Measurements from ENCODE around the gene MCTP1.

Gene MCTP1

DNA sequence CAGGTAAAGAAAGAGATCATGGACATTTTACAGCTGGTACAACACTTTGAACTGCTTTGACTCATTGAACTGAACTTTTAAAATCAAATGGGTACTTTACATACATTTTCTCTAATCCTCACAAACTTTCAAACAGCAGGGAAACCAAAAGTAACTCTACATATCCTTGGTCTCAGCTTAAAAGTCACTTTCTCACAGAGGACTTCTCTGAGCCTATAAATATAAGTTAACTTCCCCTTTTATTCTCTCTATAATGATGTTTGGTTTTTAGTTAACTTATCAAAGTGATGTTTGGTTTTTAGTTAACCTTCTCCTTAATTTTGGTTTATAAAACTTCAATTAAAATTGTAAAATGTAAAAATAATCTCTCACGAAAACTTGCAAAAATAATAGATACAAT lies 209.8 kb downstream of the MCTP1 start:
- H3K79me2 ChIP-seq (ENCODE audit: low read length): no peaks in the 10 kb centered on the region
- no peak overlapping the region for H2AFZ ChIP-seq (ENCODE audit: low read length)
- no peak overlapping the region for H3K4me2 ChIP-seq (ENCODE audit: low read depth, low read length)
- H3K9me3 ChIP-seq (replicated peaks; ENCODE audit: insufficient read depth, low read length): no peaks in the 10 kb centered on the region
- no peak overlapping the region for H3K4me3 ChIP-seq (ENCODE audit: low read length)
- no peaks in the 10 kb centered on the region for H3K4me1 ChIP-seq (ENCODE audit: low read length)
- H3K36me3 ChIP-seq (replicated peaks; ENCODE audit: insufficient read depth, low read length): no peaks in the 10 kb centered on the region
- no peaks in the 10 kb centered on the region for H4K20me1 ChIP-seq (ENCODE audit: insufficient read depth, low read length)
- H3K9ac ChIP-seq (ENCODE audit: low read length): no peak overlapping the region
- no peak for DNase-seq
- H3K27me3 ChIP-seq (replicated peaks; ENCODE audit: insufficient read depth, low read length): no peaks in the 10 kb centered on the region
- no peaks in the 10 kb centered on the region for H3F3A ChIP-seq (ENCODE audit: insufficient read depth, low read length)
- no peak for TF ChIP-seq EZH2phosphoT487 (IDR thresholded peaks at IDR 0.05; ENCODE audit: low read length)
- no peaks in the 10 kb centered on the region for H3K9me2 ChIP-seq (replicated peaks; ENCODE audit: insufficient read depth, low read length)
- no peak overlapping the region for H3K27ac ChIP-seq (ENCODE audit: low read length)

DNA sequence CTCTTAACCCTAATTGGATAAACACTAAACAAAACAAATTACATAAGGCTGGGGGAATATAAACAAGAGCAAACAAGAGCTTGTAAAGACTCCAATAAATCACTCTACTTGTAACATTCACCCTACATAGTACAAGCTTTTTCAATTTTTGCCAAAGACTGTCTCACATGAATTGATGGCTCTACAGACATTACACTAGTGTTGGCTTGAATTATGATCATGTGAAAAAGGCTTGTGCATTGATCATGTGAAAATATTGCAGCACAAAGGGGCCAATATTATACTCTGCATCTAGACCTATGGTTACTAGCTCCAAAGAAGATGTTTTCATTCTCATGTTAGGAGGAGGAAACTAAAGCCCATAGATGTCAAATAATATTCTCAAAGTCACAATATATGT lies 212.6 kb downstream of the MCTP1 start:
- Histone ChIP-seq H2AFZ (ENCODE audit: low read length) (no peak overlapping the region), H3K36me3 (replicated peaks; ENCODE audit: insufficient read depth, low read length) (no peaks in the 10 kb centered on the region), H3K27me3 (replicated peaks; ENCODE audit: insufficient read depth, low read length) (no peaks in the 10 kb centered on the region), H3K4me1 (ENCODE audit: low read length) (no peaks in the 10 kb centered on the region), H3K9me3 (replicated peaks; ENCODE audit: insufficient read depth, low read length) (no peaks in the 10 kb centered on the region), H3F3A (ENCODE audit: insufficient read depth, low read length) (no peaks in the 10 kb centered on the region), H3K9me2 (replicated peaks; ENCODE audit: insufficient read depth, low read length) (no peaks in the 10 kb centered on the region), H3K27ac (ENCODE audit: low read length) (no peak overlapping the region), H3K9ac (ENCODE audit: low read length) (no peak overlapping the region), H4K20me1 (ENCODE audit: insufficient read depth, low read length) (no peaks in the 10 kb centered on the region), H3K4me3 (ENCODE audit: low read length) (no peak overlapping the region), H3K4me2 (ENCODE audit: low read depth, low read length) (no peak overlapping the region), H3K79me2 (ENCODE audit: low read length) (no peaks in the 10 kb centered on the region)
- no peak for TF ChIP-seq EZH2 (optimal IDR thresholded peaks at IDR 0.05; ENCODE audit: low read depth, low read length)
- TF ChIP-seq, protein P1, sequence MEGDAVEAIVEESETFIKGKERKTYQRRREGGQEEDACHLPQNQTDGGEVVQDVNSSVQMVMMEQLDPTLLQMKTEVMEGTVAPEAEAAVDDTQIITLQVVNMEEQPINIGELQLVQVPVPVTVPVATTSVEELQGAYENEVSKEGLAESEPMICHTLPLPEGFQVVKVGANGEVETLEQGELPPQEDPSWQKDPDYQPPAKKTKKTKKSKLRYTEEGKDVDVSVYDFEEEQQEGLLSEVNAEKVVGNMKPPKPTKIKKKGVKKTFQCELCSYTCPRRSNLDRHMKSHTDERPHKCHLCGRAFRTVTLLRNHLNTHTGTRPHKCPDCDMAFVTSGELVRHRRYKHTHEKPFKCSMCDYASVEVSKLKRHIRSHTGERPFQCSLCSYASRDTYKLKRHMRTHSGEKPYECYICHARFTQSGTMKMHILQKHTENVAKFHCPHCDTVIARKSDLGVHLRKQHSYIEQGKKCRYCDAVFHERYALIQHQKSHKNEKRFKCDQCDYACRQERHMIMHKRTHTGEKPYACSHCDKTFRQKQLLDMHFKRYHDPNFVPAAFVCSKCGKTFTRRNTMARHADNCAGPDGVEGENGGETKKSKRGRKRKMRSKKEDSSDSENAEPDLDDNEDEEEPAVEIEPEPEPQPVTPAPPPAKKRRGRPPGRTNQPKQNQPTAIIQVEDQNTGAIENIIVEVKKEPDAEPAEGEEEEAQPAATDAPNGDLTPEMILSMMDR (IDR thresholded peaks at IDR 0.05; ENCODE audit: low read length): no peak
- TF ChIP-seq EZH2phosphoT487 (IDR thresholded peaks at IDR 0.05; ENCODE audit: low read length): no peak
- DNase-seq: no peak

DNA sequence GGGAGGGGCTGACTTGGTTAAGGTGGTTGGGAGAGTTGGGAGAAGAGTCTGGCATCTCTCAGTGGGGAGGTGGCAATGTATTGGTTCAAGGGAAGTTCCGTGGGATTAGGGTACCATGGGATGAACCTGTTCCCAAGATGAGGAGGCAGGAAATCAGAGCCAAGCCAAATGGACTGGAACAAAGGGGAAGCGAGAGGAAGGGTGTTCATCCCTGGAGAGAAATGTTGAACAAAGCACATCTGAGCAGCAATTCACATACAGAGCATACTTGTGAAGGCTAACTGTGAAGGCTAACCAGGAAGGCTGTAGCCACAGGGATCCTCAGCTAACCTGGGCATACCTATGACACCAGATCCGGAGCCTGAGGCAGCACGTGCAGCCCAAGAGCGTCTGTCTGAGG lies 214.0 kb downstream of the MCTP1 start:
- TF ChIP-seq, protein P1 (IDR thresholded peaks at IDR 0.05; ENCODE audit: low read length): no peak
- no peak for TF ChIP-seq EZH2phosphoT487 (IDR thresholded peaks at IDR 0.05; ENCODE audit: low read length)
- no peak for TF ChIP-seq EZH2 (optimal IDR thresholded peaks at IDR 0.05; ENCODE audit: low read depth, low read length)

DNA sequence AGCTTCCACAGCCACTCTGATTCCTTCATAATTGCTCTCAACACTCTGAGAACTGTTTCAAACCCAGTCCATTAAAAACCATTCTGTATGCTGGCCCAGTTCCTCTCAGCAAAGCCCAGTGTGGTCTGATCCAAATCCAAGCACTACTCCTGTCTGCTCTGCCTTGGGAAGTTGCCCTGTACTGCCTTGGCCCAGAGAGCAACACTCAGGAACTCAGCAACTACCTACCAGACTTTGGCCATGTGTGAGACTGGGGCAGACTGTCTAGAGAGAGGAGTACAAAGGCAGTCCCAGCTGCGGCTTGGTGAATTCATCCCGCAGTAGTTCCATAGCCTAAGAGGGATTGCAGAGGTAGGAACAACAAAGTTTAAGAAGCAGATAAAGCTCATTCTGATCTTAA lies 214.4 kb downstream of the MCTP1 start:
- DNase-seq: no peak
- Histone ChIP-seq H3K36me3 (replicated peaks; ENCODE audit: insufficient read depth, low read length) (no peaks in the 10 kb centered on the region), H3K9me3 (replicated peaks; ENCODE audit: insufficient read depth, low read length) (no peaks in the 10 kb centered on the region), H3K4me3 (ENCODE audit: low read length) (no peak overlapping the region), H3F3A (ENCODE audit: insufficient read depth, low read length) (no peaks in the 10 kb centered on the region), H3K9ac (ENCODE audit: low read length) (no peak overlapping the region), H3K27ac (ENCODE audit: low read length) (no peak overlapping the region), H3K4me1 (ENCODE audit: low read length) (no peaks in the 10 kb centered on the region), H3K4me2 (ENCODE audit: low read depth, low read length) (no peak overlapping the region), H3K79me2 (ENCODE audit: low read length) (no peaks in the 10 kb centered on the region), H2AFZ (ENCODE audit: low read length) (no peak overlapping the region), H4K20me1 (ENCODE audit: insufficient read depth, low read length) (no peaks in the 10 kb centered on the region), H3K27me3 (replicated peaks; ENCODE audit: insufficient read depth, low read length) (no peaks in the 10 kb centered on the region), H3K9me2 (replicated peaks; ENCODE audit: insufficient read depth, low read length) (no peaks in the 10 kb centered on the region)
- TF ChIP-seq, protein P1 (IDR thresholded peaks at IDR 0.05; ENCODE audit: low read length): no peak

More for the DNA sequence above, 214.0 kb downstream of the MCTP1 start:
- Histone ChIP-seq H3K79me2 (ENCODE audit: low read length) (no peaks in the 10 kb centered on the region), H3K36me3 (replicated peaks; ENCODE audit: insufficient read depth, low read length) (no peaks in the 10 kb centered on the region), H4K20me1 (ENCODE audit: insufficient read depth, low read length) (no peaks in the 10 kb centered on the region), H3K4me3 (ENCODE audit: low read length) (no peak overlapping the region), H3K27me3 (replicated peaks; ENCODE audit: insufficient read depth, low read length) (no peaks in the 10 kb centered on the region), H2AFZ (ENCODE audit: low read length) (no peak overlapping the region), H3K9me3 (replicated peaks; ENCODE audit: insufficient read depth, low read length) (no peaks in the 10 kb centered on the region), H3K9me2 (replicated peaks; ENCODE audit: insufficient read depth, low read length) (no peaks in the 10 kb centered on the region), H3K4me1 (ENCODE audit: low read length) (no peaks in the 10 kb centered on the region), H3K27ac (ENCODE audit: low read length) (no peak overlapping the region), H3K4me2 (ENCODE audit: low read depth, low read length) (no peak overlapping the region), H3K9ac (ENCODE audit: low read length) (no peak overlapping the region), H3F3A (ENCODE audit: insufficient read depth, low read length) (no peaks in the 10 kb centered on the region)
- DNase-seq: no peak

Data from MM.1S (cell line).